NCI-H748 treated with DMSO at 0.1 percent for 48 hours (cell line): ENCODE measurements around the gene MAP7D1.
"Not testable (repeated sequence)": the region's sequence is repeated elsewhere in the genome, so short reads cannot be mapped to it uniquely, and the experiment has no call there.

ENCODE experiments used
- DNase-seq: peaks from one replicate; lab custom pipeline; 2025; lab: John Stamatoyannopoulos, UW

The MAP7D1 gene

DNA sequence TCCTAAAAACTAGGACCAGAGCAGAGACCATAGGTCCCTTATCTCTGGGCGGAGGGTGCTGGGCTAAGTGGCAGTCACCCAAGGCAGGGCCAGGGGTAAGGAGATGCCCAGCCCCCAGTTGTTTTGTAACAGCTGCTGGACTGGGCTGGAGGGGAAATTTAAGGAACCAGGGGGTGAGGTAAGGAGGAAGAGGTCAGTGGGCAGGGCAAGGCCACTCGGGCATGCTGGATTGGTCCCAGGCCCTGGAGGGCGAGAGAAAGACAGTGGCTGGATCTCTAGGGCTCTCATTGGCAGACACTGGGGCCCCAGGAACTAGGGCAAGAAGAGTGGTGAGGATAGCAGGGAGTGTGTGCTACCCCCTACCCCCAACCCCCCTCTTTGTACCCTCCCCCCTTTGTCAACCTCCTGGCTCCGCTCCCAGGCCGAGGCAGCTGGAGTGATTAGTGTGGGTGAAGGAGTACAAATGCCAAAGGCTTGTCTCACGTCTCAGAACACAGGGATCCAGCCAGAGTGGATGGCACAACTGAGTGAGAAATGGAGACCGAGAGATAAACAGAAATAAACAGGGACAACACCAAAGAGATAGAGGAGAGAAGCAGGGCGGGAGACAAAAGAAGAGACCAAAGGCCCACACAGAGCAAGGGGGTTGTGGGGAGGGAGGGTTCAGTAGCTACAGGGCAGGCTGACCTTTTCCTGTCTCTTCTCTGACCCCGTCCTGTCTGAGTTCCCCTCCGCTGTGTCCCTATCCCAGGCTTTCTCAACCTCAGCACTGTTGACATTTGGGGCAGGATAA lies 47.8 kb downstream of the MAP7D1 start:
- DNase-seq = no peak

DNA sequence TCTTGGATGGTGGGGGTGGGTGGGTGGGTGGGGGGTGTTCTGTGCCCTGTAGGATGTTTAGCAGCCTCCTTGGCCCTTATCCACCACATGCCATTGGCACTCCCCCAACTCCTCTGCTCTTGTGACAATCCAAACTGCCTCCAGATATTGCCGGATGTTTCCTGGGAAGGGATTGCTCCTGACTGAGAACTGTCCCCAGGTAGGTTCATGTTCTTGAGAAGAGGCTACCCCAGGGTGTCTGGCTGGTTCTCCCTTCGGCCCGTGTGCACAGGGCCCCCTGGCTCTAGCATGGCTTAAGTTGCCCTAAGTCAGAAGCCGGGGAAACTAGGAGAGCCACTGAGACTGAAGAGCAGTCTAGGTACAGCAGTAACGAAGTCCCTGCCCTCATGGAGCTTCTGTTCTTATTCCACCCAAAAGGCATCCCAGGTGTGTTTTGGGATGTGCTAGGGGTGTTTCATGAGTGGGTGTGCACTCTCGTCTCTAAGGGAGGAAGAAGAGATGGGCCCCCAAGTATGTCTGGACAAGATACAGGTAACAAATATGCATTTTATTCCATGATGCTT lies 48.5 kb downstream of the MAP7D1 start:
- no peak for DNase-seq

DNA sequence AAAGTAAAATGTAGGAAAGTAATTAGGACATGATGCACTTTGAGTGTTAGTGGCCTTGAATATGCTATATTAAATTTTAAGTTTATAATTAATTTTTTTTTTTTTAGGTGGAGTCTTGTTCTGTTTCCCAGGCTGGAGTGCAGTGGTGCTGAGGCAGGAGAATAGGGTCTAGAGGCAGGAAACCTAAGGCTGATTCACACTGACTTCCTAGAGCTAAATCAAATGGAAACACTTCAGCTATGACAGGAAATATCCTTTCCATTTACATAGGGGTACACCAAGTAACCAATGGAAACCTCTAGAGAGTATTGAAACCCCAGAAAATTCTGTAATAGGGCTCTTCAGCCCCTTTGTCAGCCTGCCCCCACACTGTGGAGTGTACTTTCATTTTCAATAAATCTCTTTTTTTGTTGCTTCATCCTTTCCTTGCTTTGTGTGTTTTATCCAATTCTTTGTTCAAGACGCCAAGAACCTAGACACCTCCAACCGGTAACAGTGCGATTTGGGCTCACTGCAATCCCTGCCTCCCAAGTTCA lies 50.4 kb downstream of the MAP7D1 start:
- no peak for DNase-seq

DNA sequence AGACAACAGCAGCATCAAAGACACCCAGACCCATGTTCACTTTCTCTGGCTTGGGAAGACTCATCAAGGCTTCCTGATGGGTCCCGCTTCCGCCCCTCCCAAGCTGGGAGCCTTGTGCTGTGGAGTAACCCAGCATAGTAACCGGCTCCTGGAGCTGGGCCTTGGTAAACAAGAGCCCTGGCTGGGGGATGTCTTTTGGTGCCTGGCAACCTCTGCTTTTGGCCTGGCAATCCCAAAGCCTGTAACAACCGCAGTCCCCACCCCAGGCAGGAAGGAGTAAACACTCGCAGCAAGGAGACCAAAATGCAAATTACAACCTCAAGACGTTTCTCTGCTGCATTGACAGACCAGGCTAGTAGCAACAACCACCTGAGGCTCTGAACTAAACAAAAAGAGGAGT lies 51.4 kb downstream of the MAP7D1 start:
- no peak for DNase-seq

DNA sequence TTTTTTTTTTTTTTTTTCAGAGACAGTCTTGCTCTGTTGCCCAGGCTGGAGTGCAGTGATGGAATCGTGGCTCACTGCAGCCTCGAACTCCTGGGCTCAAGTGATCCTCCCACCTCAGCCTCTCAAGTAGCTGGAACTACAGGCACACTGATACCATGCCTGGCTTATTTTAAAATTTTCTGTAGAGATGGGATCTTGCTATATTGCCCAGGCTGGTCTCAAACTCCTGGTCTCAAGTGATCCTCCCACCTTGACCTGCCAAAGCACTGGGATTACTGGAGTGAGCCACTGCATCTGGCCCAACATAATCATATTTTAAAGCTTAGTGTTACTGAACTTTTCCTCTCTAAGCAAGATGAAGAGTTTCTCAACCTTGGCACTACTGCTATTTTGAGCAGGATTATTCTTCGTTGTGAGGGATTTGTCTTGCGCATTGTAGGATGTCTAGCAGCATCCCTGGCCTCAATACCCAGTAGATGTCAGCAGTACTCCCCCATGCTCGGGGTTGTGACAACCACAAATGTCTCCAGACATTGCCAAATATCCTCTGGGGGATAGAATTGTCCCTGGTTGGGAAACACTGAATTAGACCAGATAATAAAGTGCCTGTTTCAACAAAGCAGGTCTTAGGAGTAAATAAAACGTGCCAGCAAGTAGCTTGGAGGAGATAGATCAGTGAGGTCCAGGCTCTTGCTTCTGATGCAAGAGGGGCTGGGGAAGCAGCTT lies 53.2 kb downstream of the MAP7D1 start:
- no peak for DNase-seq

DNA sequence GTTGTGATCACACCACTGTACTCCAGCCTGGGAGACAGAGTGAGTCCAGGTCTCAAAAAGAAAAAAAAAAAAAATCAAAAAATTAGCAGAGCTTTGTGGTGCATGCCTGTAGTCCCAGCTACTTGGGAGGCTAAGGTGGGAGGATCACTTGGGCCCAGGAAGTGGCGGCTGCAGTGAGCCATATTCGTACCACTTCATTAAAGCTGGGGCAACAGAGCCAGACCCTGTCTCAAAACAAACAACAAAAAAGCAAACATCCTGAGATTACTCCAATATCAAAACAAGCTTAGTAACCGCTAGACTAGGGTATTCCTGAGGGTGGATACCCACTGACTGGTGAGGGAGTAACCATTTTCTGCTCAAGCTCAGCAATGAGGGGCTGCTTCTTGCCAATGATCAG lies 55.3 kb downstream of the MAP7D1 start:
- DNase-seq = no peak

DNA sequence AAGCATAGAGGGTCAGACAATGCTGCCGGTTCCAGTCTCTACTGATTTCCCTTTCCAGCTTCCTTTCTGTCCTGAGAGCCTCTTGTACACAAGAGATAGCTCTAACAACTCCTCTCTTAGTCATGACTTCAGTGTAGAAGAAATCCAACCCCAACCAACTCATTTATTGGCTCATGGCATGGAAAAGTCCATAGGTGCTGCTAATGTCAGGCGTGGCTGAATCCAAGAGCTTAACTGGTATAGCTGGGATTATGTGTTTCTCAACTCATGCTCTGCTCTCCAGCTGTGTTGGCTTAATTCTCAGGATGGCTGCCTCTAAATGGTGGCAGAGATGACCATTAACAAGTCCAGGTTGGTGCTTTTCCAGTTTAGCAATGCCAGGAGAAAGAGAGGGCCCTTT lies 55.9 kb downstream of the MAP7D1 start:
- no peak for DNase-seq

DNA sequence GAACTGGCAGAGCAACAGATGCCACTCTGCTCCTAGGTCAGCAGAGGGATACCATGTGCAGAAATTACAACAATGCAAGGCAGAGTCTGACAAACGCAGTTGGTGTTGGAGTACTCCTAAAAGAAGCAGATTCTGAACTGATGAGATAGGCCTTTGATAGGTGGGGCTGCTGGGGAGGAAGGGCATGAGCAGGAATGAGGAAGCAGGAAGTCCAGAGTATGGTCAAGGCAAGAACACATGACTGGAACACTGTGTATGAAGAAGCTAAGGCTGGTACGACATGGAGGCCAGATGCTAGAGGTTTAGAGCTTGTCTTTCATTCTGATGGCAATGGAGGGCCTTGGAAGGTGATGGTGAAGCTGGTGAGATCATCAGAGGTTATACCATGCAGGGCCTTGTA lies 56.8 kb downstream of the MAP7D1 start:
- no peak for DNase-seq

DNA sequence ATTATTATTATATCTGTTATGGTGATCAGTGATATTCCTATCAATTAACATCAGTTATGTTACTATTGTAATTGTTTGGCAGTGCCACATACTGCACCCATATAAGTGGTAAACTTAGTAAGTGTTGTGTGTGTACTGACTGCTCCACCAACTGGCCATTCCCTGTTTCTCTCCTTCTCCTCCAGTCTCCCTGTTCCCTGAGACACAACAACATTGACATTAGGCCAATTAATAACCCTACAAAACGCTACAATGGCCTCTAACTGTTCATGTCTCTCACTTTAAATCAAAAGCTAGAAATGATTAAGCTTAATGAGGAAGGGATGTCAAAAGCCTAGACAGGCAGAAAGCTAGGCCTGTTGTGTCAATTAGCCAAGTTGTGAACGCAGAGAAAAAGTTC lies 61.7 kb downstream of the MAP7D1 start:
- DNase-seq = no peak

DNA sequence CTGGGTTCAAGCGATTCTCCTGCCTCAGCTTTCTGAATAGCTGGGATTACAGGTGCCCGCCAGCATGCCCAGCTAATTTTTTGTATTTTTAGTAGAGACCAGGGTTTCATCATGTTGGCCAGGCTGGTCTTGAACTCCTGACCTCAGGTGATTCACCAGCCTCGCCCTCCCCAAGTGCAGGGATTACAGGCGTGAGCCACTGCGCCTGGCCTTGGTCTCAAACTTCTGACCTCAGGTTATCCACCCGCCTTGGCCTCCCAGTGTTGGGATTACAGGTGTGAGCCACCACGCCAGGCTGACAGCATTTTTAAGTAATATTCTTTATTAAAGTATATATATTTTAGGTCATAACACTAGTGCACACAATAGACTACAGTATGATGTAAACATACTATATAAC lies 65.9 kb downstream of the MAP7D1 start:
- DNase-seq = not testable (repeated sequence)

DNA sequence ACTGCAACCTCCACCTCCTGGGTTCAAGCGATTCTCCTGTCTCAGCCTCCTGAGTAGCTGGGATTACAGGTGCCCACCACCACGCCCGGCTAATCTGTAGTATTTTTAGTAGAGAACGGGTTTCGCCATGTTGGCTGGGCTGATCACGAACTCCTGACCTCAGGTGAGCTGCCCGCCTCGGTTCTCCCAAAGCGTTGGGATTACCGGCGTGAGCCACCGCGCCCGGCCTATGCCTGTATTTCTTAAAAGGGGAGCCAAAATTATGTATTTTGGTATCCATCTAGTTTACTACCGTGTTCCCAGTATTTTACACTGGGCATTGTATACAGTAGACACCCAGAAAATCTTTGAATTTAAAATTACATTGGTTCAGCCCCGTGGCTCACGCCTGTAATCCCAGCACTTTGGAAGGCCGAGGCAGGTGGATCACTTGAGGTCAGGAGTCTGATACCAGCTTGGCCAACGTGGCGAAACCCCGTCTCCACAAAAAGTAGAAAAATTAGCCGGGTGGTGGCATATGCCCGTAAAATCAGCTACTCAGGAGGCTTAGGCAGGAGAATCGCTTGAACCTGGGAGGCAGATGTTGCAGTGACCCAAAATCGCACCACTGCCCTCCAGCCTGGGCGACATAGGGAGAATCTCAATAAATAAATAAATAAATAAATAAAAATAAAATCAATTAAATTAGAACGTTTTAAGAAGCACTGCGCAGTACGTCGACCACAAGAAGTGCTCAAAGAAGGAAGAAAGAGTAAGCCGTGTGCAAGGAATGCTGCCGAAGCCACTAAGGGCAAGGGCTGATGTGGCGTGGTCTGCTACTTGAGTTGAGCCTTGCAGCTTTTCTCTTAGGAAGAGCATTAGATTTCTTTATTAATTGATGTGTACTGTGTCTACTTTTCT lies 66.8 kb downstream of the MAP7D1 start:
- no peak for DNase-seq

DNA sequence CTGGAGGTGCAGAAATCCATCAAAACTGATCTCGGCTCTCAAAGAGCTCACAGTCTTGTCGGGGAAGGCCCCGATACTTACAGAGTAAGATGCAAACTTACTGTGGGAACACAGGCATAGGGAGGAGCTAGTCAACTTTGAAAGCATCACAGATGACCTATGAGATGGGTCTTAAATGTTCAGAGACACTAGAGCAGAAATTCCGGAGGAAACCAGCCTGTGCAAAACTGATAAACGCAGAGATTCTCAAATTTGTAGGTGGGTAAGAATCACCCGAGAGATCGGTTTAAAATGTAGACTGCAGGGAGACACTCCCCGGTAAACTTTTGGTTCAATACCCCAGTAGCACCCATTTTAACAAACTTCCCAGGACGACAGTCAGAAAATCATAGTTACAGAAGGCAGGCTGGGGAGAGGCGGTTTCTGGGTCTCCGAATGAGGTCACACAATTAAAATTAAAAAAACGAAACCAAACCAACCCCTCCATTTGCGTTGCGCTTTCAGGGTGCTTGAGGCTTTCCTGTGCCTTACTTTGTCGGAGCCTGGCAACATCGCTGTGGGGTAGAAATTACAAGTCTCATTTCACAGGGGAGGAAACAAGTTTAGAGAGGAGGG lies 67.5 kb downstream of the MAP7D1 start:
- no peak for DNase-seq

DNA sequence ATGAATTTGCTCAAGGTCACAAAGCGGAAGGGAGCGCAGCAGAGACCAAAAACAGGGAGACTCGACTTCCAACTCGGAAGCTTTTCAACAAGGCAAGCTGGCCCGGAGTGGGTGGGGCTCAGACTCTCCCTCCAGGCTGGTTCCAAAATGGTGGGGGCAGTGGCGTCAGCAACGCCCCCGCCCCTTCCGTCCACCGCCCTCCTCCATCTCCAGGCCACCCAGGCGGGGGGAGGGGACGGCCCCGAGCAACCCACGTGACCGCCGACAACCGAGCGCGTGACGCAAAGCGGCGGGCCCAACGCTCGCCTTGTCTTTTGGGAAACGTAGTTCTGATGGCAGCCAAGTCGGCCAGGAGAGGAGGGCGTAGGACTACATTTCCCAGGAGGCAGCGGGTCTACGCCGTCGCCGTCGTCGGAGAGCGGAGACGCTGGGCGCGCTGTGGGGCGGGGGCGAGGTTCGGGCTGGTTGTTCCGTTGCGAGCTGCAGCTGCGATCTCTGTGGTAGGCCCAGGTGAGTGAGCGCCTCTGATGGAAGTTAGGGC lies 68.1 kb downstream of the MAP7D1 start, which contains the start of gene THRAP3:
Gene THRAP3, plus strand, starts transcription at position 448 of the 541 bp plus-strand sequence. CDS start 58,121 bp downstream, outside the sequence.
- peak; percentile 82 for DNase-seq

DNA sequence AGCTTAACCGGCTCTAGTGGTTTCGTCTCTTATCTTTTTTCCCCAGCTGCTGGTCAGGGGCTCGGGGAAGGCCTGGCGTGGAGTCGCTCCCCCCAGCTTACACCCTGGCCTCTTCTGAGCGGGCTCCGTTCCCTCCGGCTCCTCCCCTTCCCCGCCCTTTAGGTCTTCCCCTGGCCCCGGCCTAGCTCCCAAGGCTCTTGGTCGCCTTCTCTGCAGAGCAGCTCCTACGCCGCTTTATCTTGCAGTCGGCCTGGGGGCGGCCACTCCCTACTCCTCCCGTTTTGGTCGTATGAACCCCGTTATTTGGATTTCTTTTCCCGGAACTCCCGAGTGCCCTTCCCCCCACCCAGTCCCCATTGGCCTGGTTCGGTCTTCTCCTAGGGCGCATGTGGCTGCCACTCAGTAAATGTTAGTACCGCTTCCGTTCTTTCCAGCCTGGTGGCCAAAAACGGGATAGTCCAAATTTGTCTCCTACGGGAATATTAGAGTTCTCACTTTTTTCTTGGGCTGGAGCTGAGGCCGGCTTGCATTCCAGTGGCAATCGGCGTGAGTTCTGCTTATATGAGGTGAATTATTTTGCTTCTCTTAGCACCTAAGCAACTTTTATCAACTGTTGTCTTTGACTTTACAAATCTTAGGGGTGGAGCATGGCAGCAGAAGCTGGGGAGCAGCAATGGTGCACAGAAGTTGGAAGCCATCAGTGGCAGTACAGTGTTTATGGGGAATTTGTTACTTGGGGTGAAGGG lies 68.8 kb downstream of the MAP7D1 start:
- peak; percentile 21 for DNase-seq

DNA sequence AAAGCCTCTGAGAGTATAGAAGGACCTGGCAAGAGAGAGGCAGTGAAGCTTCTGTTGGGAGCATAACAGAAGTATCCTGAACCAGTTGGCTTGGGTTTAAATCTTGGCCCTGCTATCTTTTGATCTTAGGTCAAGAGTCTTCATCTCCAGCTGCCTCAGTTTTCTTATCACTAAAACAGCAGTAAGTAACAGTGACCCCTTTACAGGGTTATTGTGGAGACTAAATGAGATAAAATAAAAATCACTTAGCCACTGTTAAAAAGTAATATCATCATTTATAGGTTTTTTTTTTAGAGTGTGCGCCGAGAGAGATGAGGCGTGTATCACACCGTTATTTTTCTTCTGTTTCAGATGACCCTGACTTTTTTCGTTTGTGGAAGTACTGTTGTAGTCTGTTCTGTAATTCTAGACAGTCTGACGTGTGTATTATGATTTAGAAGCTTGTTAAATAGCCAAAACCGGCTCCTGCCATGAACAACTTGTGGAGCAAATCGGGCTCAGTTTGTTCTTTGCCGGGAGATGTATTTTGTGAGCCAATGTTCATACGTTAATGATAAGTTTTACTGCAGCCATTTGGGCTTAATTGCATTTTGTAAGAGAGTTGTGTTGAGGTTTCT lies 69.4 kb downstream of the MAP7D1 start:
- no peak for DNase-seq

DNA sequence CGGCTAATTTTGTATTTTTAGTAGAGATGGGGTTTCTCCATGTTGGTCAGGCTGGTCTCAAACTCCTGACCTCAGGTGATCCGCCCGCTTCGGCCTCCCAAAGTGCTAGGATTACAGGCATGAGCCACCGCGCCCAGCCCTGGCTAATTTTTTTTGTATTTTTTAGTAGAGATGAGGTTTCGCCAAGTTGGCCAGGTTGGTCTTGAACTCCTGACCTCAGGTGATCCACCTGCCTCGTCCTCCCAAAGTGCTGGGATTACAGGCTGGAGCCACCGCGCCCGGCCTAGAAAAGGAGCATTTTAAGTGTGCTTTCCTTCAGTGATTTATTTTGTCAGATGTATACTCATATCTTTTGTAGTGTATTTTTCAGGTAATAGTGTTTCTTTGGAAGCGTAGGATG lies 74.3 kb downstream of the MAP7D1 start:
- not testable (repeated sequence) for DNase-seq
